OCI-LY7 (cell line): ENCODE measurements around the gene MYCN.

ENCODE experiments used
- CTCF ChIP-seq: fragments of 200-600 bp; sonication (generic); conservative IDR thresholded peaks from 2 replicates; pipeline ENCODE4 v1.5.1; 2014; ENCODE audit warnings: mild to moderate bottlenecking, antibody characterized with exemption, low read length, moderate library complexity, mixed read lengths
- EZH2phosphoT487 ChIP-seq: fragments of 200-600 bp; sonication (generic); IDR thresholded peaks from 2 replicates; pipeline ENCODE4 v1.6.1; 2018; ENCODE audit warnings: low read depth, borderline replicate concordance, mild to moderate bottlenecking, mixed run types, antibody characterized with exemption, low read length, moderate library complexity, mixed read lengths

- TF ChIP-seq CTCF (no peak), EZH2phosphoT487 (no peak)
These were observed 28.9 kb downstream of the MYCN start for GRCh38 chr2:15969214-15969613.
